Endothelial cell of umbilical vein (primary cell): ENCODE results near the gene USP17L22. TPM values are rescaled to one million over a fixed set of nuclear protein-coding genes. Genes with fewer than 3 reads are reported as not detected.
"Not testable (repeated sequence)": the region's sequence is repeated elsewhere in the genome, so short reads cannot be mapped to it uniquely, and the experiment has no call there.

ENCODE experiments used
- BruUV-seq: library from RNA; stranded (reverse); fragments of 400-500 nt; replicated peaks from 2 replicates; lab custom pipeline; 2021; lab: Mats Ljungman, UMichigan
- CTCF ChIA-PET: fragments of 300-600, 350-600 bp; sonication (Branson Sonifier 250); formaldehyde crosslinking; loops from one replicate; lab custom pipeline; 2021; ENCODE audit warnings: antibody characterized with exemption, inconsistent platforms; lab: Charles Lee
- POLR2A ChIA-PET: fragments of 300-600, 350-600 bp; sonication (Branson Sonifier 250); formaldehyde crosslinking; loops from one replicate; lab custom pipeline; 2021; ENCODE audit warnings: antibody characterized with exemption, inconsistent platforms; lab: Charles Lee
- DNase-seq: peaks from one replicate; pipeline ENCODE4 v3.0.0-alpha.2; 2011; ENCODE audit warnings: low read depth, low spot score
- FAIRE-seq: peaks from 2 replicates; lab custom pipeline; 2011; peaks lifted over from hg19 to GRCh38; lab: Jason Lieb, UNC
- H2AFZ ChIP-seq: 2 replicates; pipeline ENCODE4 v1.6.0; 2012; ENCODE audit warnings: low read depth, low read length, control low read depth, inconsistent platforms
- H3K27ac ChIP-seq: 2 replicates; pipeline ENCODE4 v1.5.1; 2011; ENCODE audit warnings: low read depth, mild to moderate bottlenecking, control low read depth, low read length, moderate library complexity; ENCODE audit not compliant: insufficient read depth
- H3K27me3 ChIP-seq, 2 experiments: 2 replicates each; pipeline versions ENCODE4 v1.6.0 to v1.6.1; 2011; ENCODE audit warnings: low read length in 2 of 2, mixed read lengths in 1 of 2; ENCODE audit not compliant: control insufficient read depth in 2 of 2, insufficient read depth in 2 of 2
- H3K36me3 ChIP-seq, 2 experiments: 2 replicates in 1 of 2; 3 replicates in 1 of 2; pipeline ENCODE4 v1.5.1; 2011; ENCODE audit warnings: low read length in 2 of 2, mild to moderate bottlenecking in 1 of 2, moderate library complexity in 1 of 2; ENCODE audit not compliant: control insufficient read depth in 2 of 2, insufficient read depth in 2 of 2; ENCODE audit errors: extremely low read depth in 1 of 2
- H3K4me1 ChIP-seq: 3 replicates; pipeline ENCODE4 v1.5.1; 2011; ENCODE audit warnings: mild to moderate bottlenecking, low read length; ENCODE audit not compliant: control insufficient read depth, insufficient read depth; ENCODE audit errors: extremely low read depth
- H3K4me2 ChIP-seq: 2 replicates; pipeline ENCODE4 v1.6.1; 2011; ENCODE audit warnings: low read length, control low read depth, mixed read lengths; ENCODE audit not compliant: insufficient read depth
- H3K4me3 ChIP-seq, 3 experiments: fragments of 200-600 bp in 1 of 3; sonication (generic), shearing (Covaris generic) in 1 of 3; replicated peaks in 1 of 3; 2 replicates each; pipeline ENCODE4 v1.5.1; 2011 to 2016; ENCODE audit warnings: control low read depth in 3 of 3, low read length in 3 of 3, mild to moderate bottlenecking in 2 of 3, inconsistent platforms in 1 of 3, low read depth in 1 of 3, moderate library complexity in 1 of 3; ENCODE audit not compliant: insufficient read depth in 1 of 3
- H3K79me2 ChIP-seq: 2 replicates; pipeline ENCODE4 v1.6.0; 2012; ENCODE audit warnings: low read length, inconsistent platforms; ENCODE audit not compliant: control insufficient read depth, insufficient read depth
- H3K9ac ChIP-seq: replicated peaks from 2 replicates; pipeline ENCODE3; 2011; ENCODE audit warnings: low read length, control low read depth; ENCODE audit not compliant: insufficient read depth; ENCODE audit errors: extremely low read depth
- H3K9me1 ChIP-seq: replicated peaks from 3 replicates; pipeline ENCODE4 v1.6.0; 2011; ENCODE audit warnings: mild to moderate bottlenecking, low read length; ENCODE audit not compliant: control insufficient read depth, insufficient read depth; ENCODE audit errors: extremely low read depth
- H3K9me3 ChIP-seq: replicated peaks from 2 replicates; pipeline ENCODE4 v1.5.1; 2012; ENCODE audit warnings: low read length, inconsistent platforms; ENCODE audit not compliant: control insufficient read depth, insufficient read depth
- H4K20me1 ChIP-seq: replicated peaks from 2 replicates; pipeline ENCODE3; 2011; ENCODE audit warnings: mild to moderate bottlenecking, low read length; ENCODE audit not compliant: control insufficient read depth, insufficient read depth; ENCODE audit errors: extremely low read depth
- dilution Hi-C: fragments of 300-500 bp; cut with MboI; formaldehyde crosslinking; loops from one replicate; pipeline ENCODE4 v1.15.0; 2019; ENCODE audit warnings: low sequenced_read_pairs; ENCODE audit not compliant: extremely low pct_ligation_motif_present
- intact Hi-C: fragments of 100-400 bp; cut with micrococcal nuclease; formaldehyde crosslinking; loops from one replicate; pipeline ENCODE4 v1.10.0; 2022
- polyA plus RNA-seq, 4 experiments: library from polyadenylated mRNA; depleted of rRNA in 3 of 4; stranded (reverse) in 3 of 4; unstranded in 1 of 4; fragments of >200 nt; gene quantifications; 2 replicates each; pipeline versions ENCODE4 v1.2.1 to v1.2.3, GENCODE V29; 2011 to 2012; ENCODE audit warnings: missing spikeins in 1 of 4
- total RNA-seq: library from RNA; stranded (reverse); gene quantifications from 2 replicates; pipeline ENCODE4 v1.2.3, GENCODE V29; 2021

USP17L22 gene
- total and polyA plus RNA-seq, 2 donors (not counting 3 experiments of a cell fraction or from before 2014, with no cell fraction given), result not detected

- H3K27ac ChIP-seq, intact Hi-C loops, H3K27me3 ChIP-seq, H3K9ac ChIP-seq, FAIRE-seq, H3K4me1 ChIP-seq, H3K9me1 ChIP-seq, BruUV-seq, H3K79me2 ChIP-seq, H3K4me2 ChIP-seq, CTCF ChIA-PET, H4K20me1 ChIP-seq, H3K4me3 ChIP-seq, POLR2A ChIA-PET, H3K9me3 ChIP-seq, H3K36me3 ChIP-seq, dilution Hi-C loops, H2AFZ ChIP-seq: not testable (repeated sequence)
- DNase-seq, result peak; percentile 1
Measured at GRCh38 chr4:9247953-9248680, 19.3 kb upstream of the USP17L22 start, which contains the start of gene USP17L18. USP17L18 (plus strand) TSS chr4:9248630; CDS start chr4:9248630, 0 bp downstream.

- H3K4me2 ChIP-seq, DNase-seq, H4K20me1 ChIP-seq, BruUV-seq, H3K79me2 ChIP-seq, H3K4me3 ChIP-seq, POLR2A ChIA-PET, H3K9me1 ChIP-seq, CTCF ChIA-PET, H3K36me3 ChIP-seq, H2AFZ ChIP-seq, FAIRE-seq, H3K4me1 ChIP-seq, intact Hi-C loops, H3K9me3 ChIP-seq, H3K27me3 ChIP-seq, dilution Hi-C loops, H3K9ac ChIP-seq, H3K27ac ChIP-seq: not testable (repeated sequence)
Measured at GRCh38 chr4:9253078-9253477, 14.3 kb upstream of the USP17L22 start, which contains the start of gene USP17L19. USP17L19 (plus strand) TSS chr4:9253378; CDS start chr4:9253378, 0 bp downstream.

- H3K36me3 ChIP-seq, intact Hi-C loops, H3K4me1 ChIP-seq, BruUV-seq, DNase-seq, H3K9ac ChIP-seq, H2AFZ ChIP-seq, H3K9me3 ChIP-seq, H3K4me2 ChIP-seq, FAIRE-seq, H3K4me3 ChIP-seq, POLR2A ChIA-PET, H3K79me2 ChIP-seq, dilution Hi-C loops, H3K27me3 ChIP-seq, H3K9me1 ChIP-seq, CTCF ChIA-PET, H3K27ac ChIP-seq, H4K20me1 ChIP-seq: not testable (repeated sequence)
Measured at GRCh38 chr4:9257824-9258223, 9.6 kb upstream of the USP17L22 start, which contains the start of gene USP17L20. USP17L20 (plus strand) TSS chr4:9258124; CDS start chr4:9258124, 0 bp downstream.

DNA sequence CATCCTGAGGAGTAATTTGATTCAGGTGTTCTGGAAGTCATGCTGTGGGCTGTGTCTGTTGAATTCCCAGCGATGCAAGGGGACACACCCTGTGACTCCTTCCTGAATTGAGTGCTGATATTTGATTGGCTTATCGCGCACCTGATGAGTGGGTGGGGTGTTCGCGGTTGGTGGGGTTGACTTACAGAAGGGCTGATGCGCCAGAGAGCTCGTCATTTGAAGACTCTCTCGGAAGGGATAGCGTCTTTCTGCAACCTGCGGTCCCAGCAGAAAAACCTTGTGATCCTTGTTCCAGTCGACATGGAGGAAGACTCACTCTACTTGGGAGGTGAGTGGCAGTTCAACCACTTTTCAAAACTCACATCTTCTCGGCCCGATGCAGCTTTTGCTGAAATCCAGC is 4.8 kb upstream of the USP17L22 start, which contains the start of gene USP17L21:
USP17L21 (plus strand) TSS at position 301 of the 400 bp plus-strand sequence; CDS start at position 301, 0 bp downstream.
- DNase-seq, H3K4me3 ChIP-seq, H4K20me1 ChIP-seq, H3K27ac ChIP-seq, H3K36me3 ChIP-seq, H3K27me3 ChIP-seq, CTCF ChIA-PET, POLR2A ChIA-PET, H3K79me2 ChIP-seq, dilution Hi-C loops, H3K4me1 ChIP-seq, intact Hi-C loops, H2AFZ ChIP-seq, H3K9me1 ChIP-seq, BruUV-seq, H3K9ac ChIP-seq, FAIRE-seq, H3K9me3 ChIP-seq, H3K4me2 ChIP-seq: not testable (repeated sequence)
